Loucy (cell line): ENCODE measurements around the gene ERFL.

Experiments
- EZH2phosphoT487 ChIP-seq: fragments of 200-600 bp; IDR thresholded peaks from 2 replicates; pipeline ENCODE4 v1.6.1; 2018; ENCODE audit warnings: antibody characterized with exemption, mild to moderate bottlenecking, moderate library complexity, borderline replicate concordance
- TF ChIP-seq, protein P1 (sequence below): fragments of 200-600 bp; sonication (generic); conservative IDR thresholded peaks from 2 replicates; pipeline ENCODE4 v1.5.1; 2014; ENCODE audit warnings: mild to moderate bottlenecking, antibody characterized with exemption, low read length

DNA sequence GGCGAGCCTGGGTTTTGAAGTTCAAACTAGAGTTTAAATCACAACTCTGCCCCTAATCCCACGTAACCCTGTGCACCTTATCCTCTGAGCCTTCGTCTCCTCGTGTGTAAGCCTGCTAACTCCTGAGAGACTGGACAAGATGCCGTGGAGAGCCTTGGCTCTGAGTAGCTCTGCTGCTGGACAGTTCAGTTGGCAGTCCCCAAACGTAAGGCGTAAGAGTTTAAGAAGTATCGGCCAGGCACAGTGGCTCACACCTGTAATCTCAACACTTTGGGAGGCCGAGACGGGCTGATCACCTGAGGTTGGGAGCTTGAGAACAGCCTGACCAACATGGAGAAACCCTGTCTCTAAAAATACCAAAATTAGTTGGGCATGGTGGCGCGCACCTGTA, 55.9 kb downstream of the ERFL start:
- TF ChIP-seq EZH2phosphoT487 = no peak
- TF ChIP-seq, protein P1, sequence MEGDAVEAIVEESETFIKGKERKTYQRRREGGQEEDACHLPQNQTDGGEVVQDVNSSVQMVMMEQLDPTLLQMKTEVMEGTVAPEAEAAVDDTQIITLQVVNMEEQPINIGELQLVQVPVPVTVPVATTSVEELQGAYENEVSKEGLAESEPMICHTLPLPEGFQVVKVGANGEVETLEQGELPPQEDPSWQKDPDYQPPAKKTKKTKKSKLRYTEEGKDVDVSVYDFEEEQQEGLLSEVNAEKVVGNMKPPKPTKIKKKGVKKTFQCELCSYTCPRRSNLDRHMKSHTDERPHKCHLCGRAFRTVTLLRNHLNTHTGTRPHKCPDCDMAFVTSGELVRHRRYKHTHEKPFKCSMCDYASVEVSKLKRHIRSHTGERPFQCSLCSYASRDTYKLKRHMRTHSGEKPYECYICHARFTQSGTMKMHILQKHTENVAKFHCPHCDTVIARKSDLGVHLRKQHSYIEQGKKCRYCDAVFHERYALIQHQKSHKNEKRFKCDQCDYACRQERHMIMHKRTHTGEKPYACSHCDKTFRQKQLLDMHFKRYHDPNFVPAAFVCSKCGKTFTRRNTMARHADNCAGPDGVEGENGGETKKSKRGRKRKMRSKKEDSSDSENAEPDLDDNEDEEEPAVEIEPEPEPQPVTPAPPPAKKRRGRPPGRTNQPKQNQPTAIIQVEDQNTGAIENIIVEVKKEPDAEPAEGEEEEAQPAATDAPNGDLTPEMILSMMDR = no peak
